Jurkat, Clone E6-1 (cell line): ENCODE results near the gene TNFRSF4.

Experiments used
- DNase-seq: peaks from one replicate; pipeline ENCODE4 v3.0.0-alpha.2; 2011; ENCODE audit warnings: low read depth, low spot score
- H3K4me3 ChIP-seq: 2 replicates; pipeline ENCODE4 v1.5.1; 2011; ENCODE audit warnings: mild to moderate bottlenecking, low read length, control low read depth, moderate library complexity

Gene TNFRSF4

GRCh38 chr1:1206966-1207531, 6.9 kb downstream of the TNFRSF4 start:
- H3K4me3 ChIP-seq: no peak overlapping the region
- no peak for DNase-seq

GRCh38 chr1:1206376-1206965, 7.5 kb downstream of the TNFRSF4 start, which contains the start of gene TNFRSF18:
Gene TNFRSF18, minus strand, starts transcription at chr1:1206592. Its CDS starts 21 bp downstream, at chr1:1206571.
- DNase-seq: no peak
- no peak within 1 kb of the TSS for H3K4me3 ChIP-seq

GRCh38 chr1:1205769-1206375, 8.1 kb downstream of the TNFRSF4 start:
- no peak for DNase-seq
- H3K4me3 ChIP-seq: no peak overlapping the region

GRCh38 chr1:1204998-1205768, 8.8 kb downstream of the TNFRSF4 start:
- H3K4me3 ChIP-seq: no peak overlapping the region
- DNase-seq: no peak

- DNase-seq: no peak
Observed at GRCh38 chr1:1204425-1204920, 9.5 kb downstream of the TNFRSF4 start.

GRCh38 chr1:1203561-1204424, 10.2 kb downstream of the TNFRSF4 start:
- no peak for DNase-seq

More at GRCh38 chr1:1204425-1204920, 9.5 kb downstream of the TNFRSF4 start:
- no peak overlapping the region for H3K4me3 ChIP-seq

GRCh38 chr1:1202831-1203560, 11.0 kb downstream of the TNFRSF4 start:
- DNase-seq: no peak
- no peak overlapping the region for H3K4me3 ChIP-seq

More at GRCh38 chr1:1203561-1204424, 10.2 kb downstream of the TNFRSF4 start:
- no peak overlapping the region for H3K4me3 ChIP-seq

GRCh38 chr1:1200876-1201810, 12.8 kb downstream of the TNFRSF4 start:
- H3K4me3 ChIP-seq: no peak overlapping the region; the same call in 1 of the 2 replicates
- DNase-seq: no peak

GRCh38 chr1:1199961-1200875, 13.7 kb downstream of the TNFRSF4 start:
- no peak overlapping the region for H3K4me3 ChIP-seq
- no peak for DNase-seq

GRCh38 chr1:1199141-1199960, 14.6 kb downstream of the TNFRSF4 start:
- H3K4me3 ChIP-seq: no peak overlapping the region

GRCh38 chr1:1198423-1199140, 15.4 kb downstream of the TNFRSF4 start:
- no peak for DNase-seq
- H3K4me3 ChIP-seq: no peak overlapping the region

More at GRCh38 chr1:1199141-1199960, 14.6 kb downstream of the TNFRSF4 start:
- DNase-seq: no peak

GRCh38 chr1:1197551-1198422, 16.2 kb downstream of the TNFRSF4 start:
- no peak overlapping the region for H3K4me3 ChIP-seq
- DNase-seq: no peak

- DNase-seq: no peak
Observed at GRCh38 chr1:1197188-1197500, 16.8 kb downstream of the TNFRSF4 start.

More at GRCh38 chr1:1197188-1197500, 16.8 kb downstream of the TNFRSF4 start:
- H3K4me3 ChIP-seq: no peak overlapping the region
